Measurements from ENCODE around the gene MRE11. TPM values are rescaled to one million over a fixed set of nuclear protein-coding genes. Genes with fewer than 3 reads are reported as not detected.

The MRE11 gene
- total and polyA plus RNA-seq, 2 donors (not counting 1 experiment from before 2014, with no cell fraction given) = 5.7 to 53.5 TPM

- no peaks in the 10 kb centered on the region for H3K27me3 Mint-ChIP-seq
- Histone ChIP-seq H3K36me3 (replicated peaks in 1 of 2; ENCODE audit: control extremely low read depth in 1 of 2, control insufficient read depth in 1 of 2, extremely low read depth in 1 of 2, insufficient read depth in 2 of 2, low read length in 1 of 2) (peaks cover 3 to 38% of the 10 kb centered on the region in 2 experiments), H3K9me3 (ENCODE audit: control extremely low read depth in 1 of 3, control insufficient read depth in 2 of 3, insufficient read depth in 1 of 3, low read length in 2 of 3) (no peaks in the 10 kb centered on the region), H3K9ac (ENCODE audit: low read length) (no peak overlapping the region), H4K20me1 (ENCODE audit: control insufficient read depth, insufficient read depth, low read length, poor library complexity, severe bottlenecking) (no peaks in the 10 kb centered on the region), H3K4me2 (replicated peaks; ENCODE audit: low read depth, low read length, poor library complexity, severe bottlenecking) (no peak overlapping the region), H3K4me3 (ENCODE audit: control extremely low read depth in 1 of 5, extremely low read depth in 1 of 5, insufficient read depth in 1 of 5, low read depth in 2 of 5, low read length in 4 of 5) (no peak overlapping the region), H3K4me1 (ENCODE audit: control insufficient read depth in 2 of 2, insufficient read depth in 2 of 2, low read length in 2 of 2) (peaks cover 0 to 6% of the 10 kb centered on the region in 2 donors), H2AFZ (ENCODE audit: insufficient read depth, low read depth, low read length, poor library complexity, severe bottlenecking) (no peak overlapping the region), H3K79me2 (ENCODE audit: control insufficient read depth, insufficient read depth, low read length) (no peaks in the 10 kb centered on the region), H3K27me3 (replicated peaks in 1 of 4; ENCODE audit: control extremely low read depth in 1 of 4, control insufficient read depth in 3 of 4, insufficient read depth in 4 of 4, low read length in 3 of 4) (no peaks in the 10 kb centered on the region), H3K27ac (ENCODE audit: low read length in 2 of 2) (no peak overlapping the region)
- ATAC-seq (ENCODE audit: low read depth) = no peak
- CTCF ChIA-PET = no interaction called here
- no peaks in the 10 kb centered on the region for H3K9me3 Mint-ChIP-seq (ENCODE audit: insufficient read depth)
- H3K4me1 Mint-ChIP-seq = peaks cover 6% of the 10 kb centered on the region
- no peak for DNase-seq
- intact Hi-C loops (cut with micrococcal nuclease) = loop anchor here (10.0 kb wide), 1 partner anchor 1555 kb away; no protein-coding TSS in a partner anchor
- no CpG with 5 or more reads among the region's 2 CpGs for WGBS (ENCODE audit: insufficient coverage)
- POLR2A ChIA-PET = no interaction called here
- no peak overlapping the region for H3K27ac Mint-ChIP-seq
- TF ChIP-seq CTCF (IDR thresholded peaks at IDR 0.05) (no peak), EZH2 (IDR thresholded peaks at IDR 0.05; ENCODE audit: borderline replicate concordance, insufficient read depth, low read depth, low read length, poor library complexity, severe bottlenecking) (no peak)
- no peak overlapping the region for H3K4me3 Mint-ChIP-seq
These were observed 6.5 kb upstream of the MRE11 start for GRCh38 chr11:94500181-94500580.

GRCh38 chr11:94494126-94494680 is 559 bp upstream of the MRE11 start:
- no peak for DNase-seq
- Mint-ChIP-seq H3K27ac (peak overlapping the region; percentile 94), H3K4me3 (peak overlapping the region; percentile 95), H3K27me3 (no peaks in the 10 kb centered on the region), H3K4me1 (peaks cover 32% of the 10 kb centered on the region), H3K9me3 (ENCODE audit: insufficient read depth) (no peaks in the 10 kb centered on the region)
- Histone ChIP-seq H3K9ac (ENCODE audit: low read length) (peak overlapping the region; percentile 95), H3K36me3 (replicated peaks in 1 of 2; ENCODE audit: control extremely low read depth in 1 of 2, control insufficient read depth in 1 of 2, extremely low read depth in 1 of 2, insufficient read depth in 2 of 2, low read length in 1 of 2) (peaks cover 4 to 27% of the 10 kb centered on the region in 2 experiments), H3K4me1 (ENCODE audit: control insufficient read depth in 2 of 2, insufficient read depth in 2 of 2, low read length in 2 of 2) (peaks cover 13 to 26% of the 10 kb centered on the region in 2 donors), H2AFZ (ENCODE audit: insufficient read depth, low read depth, low read length, poor library complexity, severe bottlenecking) (peak overlapping the region; percentile 95), H3K4me3 (ENCODE audit: control extremely low read depth in 1 of 5, extremely low read depth in 1 of 5, insufficient read depth in 1 of 5, low read depth in 2 of 5, low read length in 4 of 5) (peak overlapping the region; percentile 73 to 99 (median 95)), H3K79me2 (ENCODE audit: control insufficient read depth, insufficient read depth, low read length) (peaks cover 41% of the 10 kb centered on the region), H3K4me2 (replicated peaks; ENCODE audit: low read depth, low read length, poor library complexity, severe bottlenecking) (peak overlapping the region; percentile 96), H3K27ac (ENCODE audit: low read length in 2 of 2) (peak overlapping the region; percentile 85 to 92), H3K9me3 (ENCODE audit: control extremely low read depth in 1 of 3, control insufficient read depth in 2 of 3, insufficient read depth in 1 of 3, low read length in 2 of 3) (no peaks in the 10 kb centered on the region), H3K27me3 (replicated peaks in 1 of 4; ENCODE audit: control extremely low read depth in 1 of 4, control insufficient read depth in 3 of 4, insufficient read depth in 4 of 4, low read length in 3 of 4) (no peaks in the 10 kb centered on the region), H4K20me1 (ENCODE audit: control insufficient read depth, insufficient read depth, low read length, poor library complexity, severe bottlenecking) (no peaks in the 10 kb centered on the region)
- POLR2A ChIA-PET = interaction anchor here (0.6 kb wide), 1 partner anchor 1295 kb away, joined by 3 read pairs; the partner anchor contains the start of gene FAM76B
- TF ChIP-seq CTCF (IDR thresholded peaks at IDR 0.05) (no peak), EZH2 (IDR thresholded peaks at IDR 0.05; ENCODE audit: borderline replicate concordance, insufficient read depth, low read depth, low read length, poor library complexity, severe bottlenecking) (no peak)
- CTCF ChIA-PET = interaction anchor here (0.6 to 1.5 kb wide), 2 partner anchors 9 to 11 kb away, joined by 3 to 10 read pairs; no protein-coding TSS in a partner anchor
- ATAC-seq (ENCODE audit: low read depth) = peak; percentile 52
- intact Hi-C loops (cut with micrococcal nuclease) = loop anchor here (2.0 to 5.0 kb wide), 2 partner anchors 832 to 1895 kb away; partner anchors contain the start of genes CCDC82 and CEP295
- WGBS (ENCODE audit: insufficient coverage) = 1% methylated on average over 11 of the region's 19 CpGs

Measured in B cell (primary cell).